GM18907 (cell line): ENCODE data around the gene SLC2A9.

Experiments
- ATAC-seq: cut with Tn5 transposase; IDR thresholded peaks from one replicate; pipeline ENCODE4 v1.9.1; 2021; ENCODE audit warnings: mild to moderate bottlenecking, moderate library complexity; ENCODE audit not compliant: unreplicated experiment

Gene SLC2A9

GRCh38 chr4:10046471-10046870 is 25.2 kb upstream of the SLC2A9 start:
- no peak for ATAC-seq

GRCh38 chr4:10045481-10045880 is 24.2 kb upstream of the SLC2A9 start:
- no peak for ATAC-seq

GRCh38 chr4:10041036-10041435 is 19.7 kb upstream of the SLC2A9 start:
- ATAC-seq: no peak

GRCh38 chr4:10040049-10040892 is 19.0 kb upstream of the SLC2A9 start:
- ATAC-seq: no peak

GRCh38 chr4:10036807-10037342 is 15.6 kb upstream of the SLC2A9 start:
- no peak for ATAC-seq

- ATAC-seq: no peak
Observed at GRCh38 chr4:10035130-10035529, 13.8 kb upstream of the SLC2A9 start.

- ATAC-seq: no peak
Observed at GRCh38 chr4:10034612-10035104, 13.4 kb upstream of the SLC2A9 start.

- ATAC-seq: no peak
Observed at GRCh38 chr4:10034136-10034535, 12.8 kb upstream of the SLC2A9 start.

GRCh38 chr4:10033191-10033881 is 12.0 kb upstream of the SLC2A9 start:
- no peak for ATAC-seq

GRCh38 chr4:10032625-10033024 is 11.3 kb upstream of the SLC2A9 start:
- ATAC-seq: no peak

- ATAC-seq: no peak
Observed at GRCh38 chr4:10031668-10032590, 10.6 kb upstream of the SLC2A9 start.

GRCh38 chr4:10030972-10031667 is 9.8 kb upstream of the SLC2A9 start:
- no peak for ATAC-seq

- no peak for ATAC-seq
Observed at GRCh38 chr4:10029403-10029802, 8.1 kb upstream of the SLC2A9 start.

GRCh38 chr4:10028910-10029309 is 7.6 kb upstream of the SLC2A9 start:
- ATAC-seq: no peak

- no peak for ATAC-seq
Observed at GRCh38 chr4:10026485-10026884, 5.2 kb upstream of the SLC2A9 start.

- no peak for ATAC-seq
Observed at GRCh38 chr4:10025230-10025806, 4.0 kb upstream of the SLC2A9 start.

- ATAC-seq: no peak
Observed at GRCh38 chr4:10024303-10024702, 3.0 kb upstream of the SLC2A9 start.

GRCh38 chr4:10023806-10024205 is 2.5 kb upstream of the SLC2A9 start:
- no peak for ATAC-seq

GRCh38 chr4:10023050-10023419 is 1.7 kb upstream of the SLC2A9 start:
- ATAC-seq: no peak
